Measurements from ENCODE around the gene BOK.

The BOK gene

GRCh38 chr2:241576293-241576654 is 17.7 kb downstream of the BOK start:
- Histone ChIP-seq H3K36me3 (ENCODE audit: insufficient read depth, low read length) (peaks cover 3% of the 10 kb centered on the region; the same call in 1 of the 2 replicates), H3K9me3 (ENCODE audit: insufficient read depth, low read length, severe bottlenecking) (no peaks in the 10 kb centered on the region), H3K27me3 (ENCODE audit: insufficient read depth, low read length, poor library complexity) (no peaks in the 10 kb centered on the region), H3K4me3 (ENCODE audit: low read depth in 1 of 2, low read length in 2 of 2) (no peak overlapping the region), H3K4me1 (ENCODE audit: insufficient read depth, low read length) (no peaks in the 10 kb centered on the region), H3K9ac (ENCODE audit: low read depth, low read length) (no peak overlapping the region), H4K20me1 (ENCODE audit: insufficient read depth, low read length) (no peaks in the 10 kb centered on the region), H3K79me2 (ENCODE audit: insufficient read depth, low read length) (no peaks in the 10 kb centered on the region), H3K4me2 (ENCODE audit: insufficient read depth, low read length) (no peak overlapping the region), H3K27ac (ENCODE audit: low read length) (no peak overlapping the region), H2AFZ (ENCODE audit: low read depth, low read length) (no peak overlapping the region)
- DNase-seq (no peak), ATAC-seq (ENCODE audit: insufficient read depth, low read depth) (no peak)
- TF ChIP-seq EZH2 (IDR thresholded peaks at IDR 0.05; ENCODE audit: borderline replicate concordance, low read depth, low read length, severe bottlenecking) (no peak), CTCF (IDR thresholded peaks at IDR 0.05; ENCODE audit: borderline replicate concordance, extremely low read depth, low read length, poor library complexity, severe bottlenecking) (no peak)

- ATAC-seq (ENCODE audit: insufficient read depth, low read depth) (no peak), DNase-seq (no peak)
- Histone ChIP-seq H2AFZ (ENCODE audit: low read depth, low read length) (no peak overlapping the region), H4K20me1 (ENCODE audit: insufficient read depth, low read length) (no peaks in the 10 kb centered on the region), H3K27ac (ENCODE audit: low read length) (no peak overlapping the region), H3K4me2 (ENCODE audit: insufficient read depth, low read length) (no peak overlapping the region), H3K9ac (ENCODE audit: low read depth, low read length) (no peak overlapping the region), H3K27me3 (ENCODE audit: insufficient read depth, low read length, poor library complexity) (no peaks in the 10 kb centered on the region), H3K36me3 (ENCODE audit: insufficient read depth, low read length) (peaks cover 12% of the 10 kb centered on the region; the same call in 1 of the 2 replicates), H3K79me2 (ENCODE audit: insufficient read depth, low read length) (no peaks in the 10 kb centered on the region), H3K4me1 (ENCODE audit: insufficient read depth, low read length) (no peaks in the 10 kb centered on the region), H3K4me3 (ENCODE audit: low read depth in 1 of 2, low read length in 2 of 2) (no peak overlapping the region), H3K9me3 (ENCODE audit: insufficient read depth, low read length, severe bottlenecking) (no peaks in the 10 kb centered on the region)
- TF ChIP-seq CTCF (IDR thresholded peaks at IDR 0.05; ENCODE audit: borderline replicate concordance, extremely low read depth, low read length, poor library complexity, severe bottlenecking), result no peak
- no peak for TF ChIP-seq EZH2 (IDR thresholded peaks at IDR 0.05; ENCODE audit: borderline replicate concordance, low read depth, low read length, severe bottlenecking)
Measured at GRCh38 chr2:241577413-241578122, 19.0 kb downstream of the BOK start.

- Histone ChIP-seq H3K9me3 (ENCODE audit: insufficient read depth, low read length, severe bottlenecking) (no peaks in the 10 kb centered on the region), H3K36me3 (ENCODE audit: insufficient read depth, low read length) (peaks cover 28% of the 10 kb centered on the region), H2AFZ (ENCODE audit: low read depth, low read length) (no peak overlapping the region), H3K4me2 (ENCODE audit: insufficient read depth, low read length) (no peak overlapping the region), H3K9ac (ENCODE audit: low read depth, low read length) (no peak overlapping the region), H3K4me1 (ENCODE audit: insufficient read depth, low read length) (no peaks in the 10 kb centered on the region), H3K4me3 (ENCODE audit: low read depth in 1 of 2, low read length in 2 of 2) (no peak overlapping the region), H4K20me1 (ENCODE audit: insufficient read depth, low read length) (no peaks in the 10 kb centered on the region), H3K27ac (ENCODE audit: low read length) (no peak overlapping the region), H3K27me3 (ENCODE audit: insufficient read depth, low read length, poor library complexity) (no peaks in the 10 kb centered on the region), H3K79me2 (ENCODE audit: insufficient read depth, low read length) (no peaks in the 10 kb centered on the region)
- DNase-seq (no peak), ATAC-seq (ENCODE audit: insufficient read depth, low read depth) (no peak)
- TF ChIP-seq EZH2 (IDR thresholded peaks at IDR 0.05; ENCODE audit: borderline replicate concordance, low read depth, low read length, severe bottlenecking) (no peak), CTCF (IDR thresholded peaks at IDR 0.05; ENCODE audit: borderline replicate concordance, extremely low read depth, low read length, poor library complexity, severe bottlenecking) (no peak)
Measured at GRCh38 chr2:241579281-241579680, 20.7 kb downstream of the BOK start.
